Heart right ventricle (tissue), 16 donors: Measurements from ENCODE around the gene NAT10. TPM values are rescaled to one million over a fixed set of nuclear protein-coding genes. Genes with fewer than 3 reads are reported as not detected.

Experiments used
- ATAC-seq, 8 donors: fragments of 200-7000 bp; cut with Tn5 transposase; one replicate each; pipeline ENCODE4 v1.9.1; 2020; ENCODE audit warnings: mild to moderate bottlenecking in 8 of 8, moderate library complexity in 8 of 8, moderate number of reproducible peaks in 1 of 8
- DNase-seq, 2 donors: peaks; one replicate each; pipeline ENCODE4 v3.0.0-alpha.2; 2020
- H3K27ac ChIP-seq, 10 donors: fragments of 200-600 bp; sonication (generic) in 2 of 10; one replicate each; pipeline versions ENCODE4 v1.5.0 to v1.8.0; 2020 to 2022; ENCODE audit warnings: mild to moderate bottlenecking in 3 of 10
- H3K27me3 ChIP-seq, 7 donors: fragments of 200-600 bp; one replicate each; pipeline ENCODE4 v1.8.0; 2021 to 2022; ENCODE audit warnings: mild to moderate bottlenecking in 2 of 7
- H3K36me3 ChIP-seq, 9 donors: fragments of 200-600 bp; sonication (generic) in 1 of 9; one replicate each; pipeline versions ENCODE4 v1.5.0 to v1.8.0; 2020 to 2022; ENCODE audit warnings: mild to moderate bottlenecking in 2 of 9
- H3K4me1 ChIP-seq, 9 donors: fragments of 200-600 bp; sonication (generic) in 1 of 9; one replicate each; pipeline versions ENCODE4 v1.5.0 to v1.8.0; 2020 to 2022; ENCODE audit warnings: mild to moderate bottlenecking in 4 of 9
- H3K4me3 ChIP-seq, 10 donors: fragments of 200-600 bp; sonication (generic) in 2 of 10; one replicate each; pipeline versions ENCODE4 v1.5.0 to v1.8.0; 2020 to 2022; ENCODE audit warnings: mild to moderate bottlenecking in 7 of 10, moderate library complexity in 2 of 10
- H3K9me3 ChIP-seq, 11 donors: fragments of 200-600 bp in 10 of 11; sonication (generic) in 2 of 11; one replicate each; pipeline versions ENCODE4 v1.5.0 to v1.8.0; 2013 to 2022; ENCODE audit warnings: mild to moderate bottlenecking in 2 of 11, control low read depth in 1 of 11, moderate library complexity in 1 of 11
- CTCF ChIP-seq, 9 donors: fragments of 200-600 bp; sonication (generic) in 2 of 9; IDR thresholded peaks; one replicate each; pipeline versions ENCODE4 v1.5.0 to v1.8.0; 2021 to 2022; ENCODE audit warnings: antibody characterized with exemption in 9 of 9, mild to moderate bottlenecking in 5 of 9, moderate library complexity in 1 of 9
- WGBS, 2 donors: extraction: QIAGEN DNeasy Blood & Tissue Kit; methylation state at CpG; one replicate each; pipeline ENCODE4 v1.1.7; 2013; ENCODE audit warnings: inconsistent platforms in 1 of 2; 5-methylcytosine and 5-hydroxymethylcytosine counted together
- intact Hi-C, 10 donors: fragments of 100-400 bp; cut with DNase I; formaldehyde crosslinking; loops; one replicate each; pipeline versions ENCODE4 v1.11.1 to v1.14.2; 2022
- polyA plus RNA-seq, 2 donors: library from polyadenylated mRNA; stranded (reverse); fragments of 200-250 nt; gene quantifications; one replicate each; pipeline ENCODE4 v1.2.3, GENCODE V29; 2013
- total RNA-seq, 10 donors: library from RNA; stranded (reverse); fragmentation: NEBNext Ultra II Directional in 3 of 10; extraction: Animal tissue kit (Norgen Biotek cat#: 25700) in 3 of 10; gene quantifications; one replicate each; pipeline versions ENCODE4 v1.2.1 to v1.2.4, GENCODE V29; 2021 to 2023
- donor health status: Arrhythmogenic right ventricular cardiomyopathy.
- donor health status: ischemic (EF 13 %, LVEDD 7.1; RV severe dilation, severe dysfunction).
- donor health status: healthy with polysubstance abuse.
- donor health status: DM: no; HTN: yes; CAD: no.
- donor health status: DM: no; HTN: no; CAD: no.
- donor health status: ischemic (EF 25% LVEDD 6.9; RV normal size, moderate dysfunction).
- donor health status: ischemic (EF 25% LVEDD 5.7; RV mildly dilated, moderate dysfunction).
- donor health status: healthy.
- donor health status: DM: yes; HTN: yes; CAD: no.
- donor health status: Ischemic cardiomyopathy.
- donor health status: ischemic (EF 35%, LVEDD 5.7; RV mildly dilated, moderate dysfunction).
- donor health status: nonischemic (EF 11% LVEDD 7.7; RV severe dilation, severe dysfunction).
- donor health status: DM: yes; HTN: yes; CAD: no.
- donor health status: PGD.
- donor health status: ischemic (EF 29% LVEDD 5.4; RV normal size, mild dysfunction).
- donor health status: nonischemic (EF 23%, LVEDD 6.1; RV moderate dilation, normal function).

NAT10 gene
- total and polyA plus RNA-seq, 12 donors, result 16.2 to 26.4 (median 21.9) TPM

- H3K9me3 ChIP-seq, result no peaks in the 10 kb centered on the region
- peaks cover 4 to 24% (median 10%) of the 10 kb centered on the region in 9 donors for H3K4me1 ChIP-seq
- no peak overlapping the region for H3K4me3 ChIP-seq
- 75 to 82% methylated on average over 8 of the region's 8 CpGs for WGBS, 2 donors
- TF ChIP-seq CTCF (IDR thresholded peaks at IDR 0.05), result no peak
- H3K36me3 ChIP-seq, result no peaks in the 10 kb centered on the region
- intact Hi-C loops, result loop anchor here in 1 of 10 donors (10.0 kb wide), 1 partner anchor 73 kb away; no protein-coding TSS in a partner anchor
- H3K27ac ChIP-seq, result no peak overlapping the region
- no peaks in the 10 kb centered on the region for H3K27me3 ChIP-seq
- ATAC-seq (peak in 2 of 8 donors; percentile 24 to 58), DNase-seq (no peak)
Measured at GRCh38 chr11:34181856-34182405, 76.5 kb downstream of the NAT10 start.

DNA sequence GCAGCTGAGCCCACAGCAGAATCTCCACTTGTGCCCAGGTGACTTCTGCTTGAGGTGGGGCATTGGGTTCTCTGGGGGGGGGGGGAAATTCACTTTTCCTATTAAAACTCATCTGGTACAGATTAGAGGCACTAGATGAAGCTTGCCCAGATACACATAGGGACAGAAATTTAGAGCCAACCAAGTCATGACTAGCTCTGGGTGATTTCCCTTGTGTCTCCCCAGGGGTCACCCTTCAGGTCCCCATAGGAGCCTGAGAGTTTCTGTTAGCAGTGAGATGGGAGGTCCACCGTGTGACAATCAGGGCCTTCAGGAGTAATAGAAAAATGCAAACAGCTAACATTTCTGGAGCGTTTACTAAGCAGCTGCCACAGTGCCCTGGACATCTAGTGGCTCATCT is 77.0 kb downstream of the NAT10 start:
- H3K9me3 ChIP-seq, result no peaks in the 10 kb centered on the region
- no peak for DNase-seq
- ATAC-seq, result no peak
- intact Hi-C loops, result loop anchor here in 1 of 10 donors (10.0 kb wide), 1 partner anchor 72 kb away; no protein-coding TSS in a partner anchor
- H3K4me1 ChIP-seq, result peaks cover 4 to 25% (median 10%) of the 10 kb centered on the region in 9 donors
- WGBS, 2 donors, result 94 to 95% methylated on average over 2 of the region's 2 CpGs
- no peaks in the 10 kb centered on the region for H3K36me3 ChIP-seq
- H3K27ac ChIP-seq, result no peak overlapping the region
- no peak overlapping the region for H3K4me3 ChIP-seq
- TF ChIP-seq CTCF (IDR thresholded peaks at IDR 0.05), result no peak
- H3K27me3 ChIP-seq, result no peaks in the 10 kb centered on the region

GRCh38 chr11:34182921-34183685 is 77.7 kb downstream of the NAT10 start:
- ATAC-seq (no peak), DNase-seq (no peak)
- peaks cover 4 to 25% (median 10%) of the 10 kb centered on the region in 9 donors for H3K4me1 ChIP-seq
- intact Hi-C loops, result loop anchor here in 1 of 10 donors (10.0 kb wide), 1 partner anchor 72 kb away; no protein-coding TSS in a partner anchor
- no peaks in the 10 kb centered on the region for H3K9me3 ChIP-seq
- no peaks in the 10 kb centered on the region for H3K27me3 ChIP-seq
- H3K4me3 ChIP-seq, result no peak overlapping the region
- no peak for TF ChIP-seq CTCF (IDR thresholded peaks at IDR 0.05)
- no peaks in the 10 kb centered on the region for H3K36me3 ChIP-seq
- no peak overlapping the region for H3K27ac ChIP-seq
- 92 to 94% methylated on average over 13 of the region's 13 CpGs for WGBS, 2 donors

- no peaks in the 10 kb centered on the region for H3K9me3 ChIP-seq
- H3K4me3 ChIP-seq, result no peak overlapping the region
- peaks cover 4 to 30% (median 10%) of the 10 kb centered on the region in 9 donors for H3K4me1 ChIP-seq
- no peak for ATAC-seq
- DNase-seq, result no peak
- intact Hi-C loops, result loop anchor here in 1 of 10 donors (10.0 kb wide), 1 partner anchor 71 kb away; no protein-coding TSS in a partner anchor
- H3K27me3 ChIP-seq, result no peaks in the 10 kb centered on the region
- WGBS, 2 donors, result 93 to 95% methylated on average over 9 of the region's 9 CpGs
- no peak for TF ChIP-seq CTCF (IDR thresholded peaks at IDR 0.05)
- H3K36me3 ChIP-seq, result no peaks in the 10 kb centered on the region
- no peak overlapping the region for H3K27ac ChIP-seq
Measured at GRCh38 chr11:34183848-34184391, 78.5 kb downstream of the NAT10 start.
